Mesodermal cell (in vitro differentiated cells): ENCODE data around the gene SLC4A8.

Experiments
- H3K27ac ChIP-seq: 2 replicates; pipeline ENCODE4 v1.7.0; 2013; ENCODE audit warnings: mild to moderate bottlenecking, low read depth, low read length, moderate library complexity; ENCODE audit not compliant: severe bottlenecking
- H3K36me3 ChIP-seq: 2 replicates; pipeline ENCODE4 v1.7.1; 2013; ENCODE audit warnings: mild to moderate bottlenecking, low read length, moderate library complexity; ENCODE audit not compliant: control insufficient read depth, insufficient read depth
- H3K4me1 ChIP-seq: one replicate; pipeline ENCODE4 v1.7.1; 2013; ENCODE audit warnings: mild to moderate bottlenecking, low read length; ENCODE audit not compliant: insufficient read depth, control insufficient read depth, poor library complexity, severe bottlenecking
- H3K4me3 ChIP-seq: 2 replicates; pipeline ENCODE4 v1.7.0; 2013; ENCODE audit warnings: low read length, control low read depth, mild to moderate bottlenecking; ENCODE audit not compliant: insufficient read depth, poor library complexity, severe bottlenecking; ENCODE audit errors: extremely low read depth
- H3K9me3 ChIP-seq: 2 replicates; pipeline ENCODE4 v1.7.1; 2013; ENCODE audit warnings: mild to moderate bottlenecking, low read length, moderate library complexity; ENCODE audit not compliant: control insufficient read depth
- WGBS, 2 experiments: methylation state at CpG; one replicate each; pipeline ENCODE4 v1.1.5; 2013; ENCODE audit warnings: missing lambda C conversion rate in 2 of 2; ENCODE audit not compliant: insufficient coverage in 2 of 2; 5-methylcytosine and 5-hydroxymethylcytosine counted together

SLC4A8 gene

DNA sequence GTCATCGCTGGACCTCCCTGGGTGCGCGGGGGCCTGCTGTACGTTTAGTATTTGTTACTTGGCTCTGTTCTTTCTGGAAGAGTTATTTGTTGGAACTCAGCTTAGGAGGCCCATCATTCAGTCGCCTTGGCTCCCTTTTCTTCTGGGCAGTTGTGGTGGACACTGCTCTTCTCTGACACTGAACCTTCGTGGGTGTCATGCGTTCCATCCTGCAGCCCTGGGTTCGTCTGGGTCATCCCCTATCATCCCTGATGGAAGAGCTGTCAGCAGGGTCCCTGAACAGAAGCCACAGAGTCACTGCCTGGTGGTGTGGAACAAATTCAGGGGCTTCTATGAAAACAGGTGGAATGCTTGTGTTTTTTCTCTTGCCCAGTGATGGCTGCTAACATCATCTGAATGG lies 113.5 kb downstream of the SLC4A8 start:
- no peaks in the 10 kb centered on the region for H3K9me3 ChIP-seq
- WGBS, 2 experiments: 92 to 97% methylated on average over 4 to 7 of the region's 8 CpGs
- H3K4me1 ChIP-seq: no peaks in the 10 kb centered on the region

GRCh38 chr12:51538599-51538998 lies 114.0 kb downstream of the SLC4A8 start:
- Histone ChIP-seq H3K4me3 (no peak overlapping the region), H3K9me3 (no peaks in the 10 kb centered on the region), H3K36me3 (no peaks in the 10 kb centered on the region), H3K4me1 (no peaks in the 10 kb centered on the region), H3K27ac (no peak overlapping the region)
- WGBS, 2 experiments: 89 to 93% methylated on average over 4 to 8 of the region's 8 CpGs

More for the DNA sequence above, 113.5 kb downstream of the SLC4A8 start:
- Histone ChIP-seq H3K27ac (no peak overlapping the region), H3K36me3 (no peaks in the 10 kb centered on the region), H3K4me3 (no peak overlapping the region)

DNA sequence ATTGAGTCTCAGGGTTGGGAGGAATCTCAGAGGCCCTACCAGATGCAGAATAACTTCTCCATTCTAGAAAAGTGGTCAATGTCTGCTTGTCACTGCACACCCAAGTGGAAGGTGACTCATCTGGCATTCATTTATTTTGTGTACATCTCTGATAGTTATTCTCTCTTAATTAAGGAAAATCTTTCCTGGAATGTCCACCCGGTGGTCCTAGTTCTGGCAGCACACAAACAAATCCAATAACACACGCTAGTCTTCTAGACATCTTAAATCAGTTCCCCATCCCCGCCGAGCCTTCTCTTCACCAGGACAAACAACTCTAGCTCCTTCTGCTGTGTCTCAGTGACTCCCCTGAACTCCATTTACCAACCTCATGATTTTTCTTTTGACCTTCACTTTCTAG lies 116.4 kb downstream of the SLC4A8 start:
- no peak overlapping the region for H3K27ac ChIP-seq
- no peaks in the 10 kb centered on the region for H3K9me3 ChIP-seq
- no peaks in the 10 kb centered on the region for H3K36me3 ChIP-seq
- H3K4me3 ChIP-seq: no peak overlapping the region
- 89 to 94% methylated on average over 4 of the region's 4 CpGs for WGBS, 2 experiments
- H3K4me1 ChIP-seq: no peaks in the 10 kb centered on the region

- no peaks in the 10 kb centered on the region for H3K36me3 ChIP-seq
- H3K27ac ChIP-seq: no peak overlapping the region
- H3K9me3 ChIP-seq: no peaks in the 10 kb centered on the region
- H3K4me1 ChIP-seq: no peaks in the 10 kb centered on the region
- no peak overlapping the region for H3K4me3 ChIP-seq
These were observed 121.5 kb downstream of the SLC4A8 start for GRCh38 chr12:51546097-51546496.

GRCh38 chr12:51547606-51548005 lies 123.0 kb downstream of the SLC4A8 start:
- Histone ChIP-seq H3K9me3 (no peaks in the 10 kb centered on the region), H3K4me1 (no peaks in the 10 kb centered on the region), H3K27ac (no peak overlapping the region), H3K4me3 (no peak overlapping the region), H3K36me3 (no peaks in the 10 kb centered on the region)
- WGBS, 2 experiments: 60% methylated on average over 1 of the region's 6 CpGs; no CpG with 5 or more reads in 1 of the 2 experiments

GRCh38 chr12:51548241-51548640 lies 123.6 kb downstream of the SLC4A8 start:
- Histone ChIP-seq H3K27ac (no peak overlapping the region), H3K9me3 (no peaks in the 10 kb centered on the region), H3K36me3 (no peaks in the 10 kb centered on the region), H3K4me1 (no peaks in the 10 kb centered on the region), H3K4me3 (no peak overlapping the region)
- WGBS, 2 experiments: 86 to 89% methylated on average over 2 of the region's 2 CpGs

GRCh38 chr12:51549637-51550036 lies 125.0 kb downstream of the SLC4A8 start:
- H3K27ac ChIP-seq: no peak overlapping the region
- H3K9me3 ChIP-seq: no peaks in the 10 kb centered on the region
- H3K4me3 ChIP-seq: no peak overlapping the region
- no peaks in the 10 kb centered on the region for H3K36me3 ChIP-seq
- no peaks in the 10 kb centered on the region for H3K4me1 ChIP-seq
- WGBS, 2 experiments: 77 to 95% methylated on average over 5 to 6 of the region's 8 CpGs
